Stimulated activated CD8-positive, alpha-beta memory T cell treated with anti-CD3 and anti-CD28 coated beads, Interleukin-12 subunit alpha, Interleukin-12 subunit beta, amount 100 ng/mL, for 24 hours (primary cell): ENCODE measurements around the gene POU3F3.

ENCODE experiments used
- DNase-seq: peaks from one replicate; pipeline ENCODE4 v3.0.0-alpha.2; 2020; ENCODE audit errors: extremely low read depth

Gene POU3F3

DNA sequence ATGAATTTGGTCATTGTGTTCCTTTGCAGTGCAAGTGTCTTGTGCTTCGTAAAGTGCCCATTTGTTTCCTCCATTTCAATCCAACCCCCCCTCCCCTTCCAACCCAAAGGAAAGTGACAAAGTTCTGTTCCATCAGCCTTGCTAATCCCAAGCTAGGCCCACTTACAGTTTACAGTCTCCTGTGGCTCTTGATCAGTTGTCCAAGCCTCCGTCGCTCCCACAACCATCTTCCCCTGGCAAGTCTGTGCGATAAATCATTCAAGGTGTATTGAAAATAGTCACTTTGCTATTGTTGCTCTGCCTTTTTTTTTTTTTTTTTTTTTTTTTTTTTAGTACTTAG is 6.5 kb downstream of the POU3F3 start:
- DNase-seq = no peak

DNA sequence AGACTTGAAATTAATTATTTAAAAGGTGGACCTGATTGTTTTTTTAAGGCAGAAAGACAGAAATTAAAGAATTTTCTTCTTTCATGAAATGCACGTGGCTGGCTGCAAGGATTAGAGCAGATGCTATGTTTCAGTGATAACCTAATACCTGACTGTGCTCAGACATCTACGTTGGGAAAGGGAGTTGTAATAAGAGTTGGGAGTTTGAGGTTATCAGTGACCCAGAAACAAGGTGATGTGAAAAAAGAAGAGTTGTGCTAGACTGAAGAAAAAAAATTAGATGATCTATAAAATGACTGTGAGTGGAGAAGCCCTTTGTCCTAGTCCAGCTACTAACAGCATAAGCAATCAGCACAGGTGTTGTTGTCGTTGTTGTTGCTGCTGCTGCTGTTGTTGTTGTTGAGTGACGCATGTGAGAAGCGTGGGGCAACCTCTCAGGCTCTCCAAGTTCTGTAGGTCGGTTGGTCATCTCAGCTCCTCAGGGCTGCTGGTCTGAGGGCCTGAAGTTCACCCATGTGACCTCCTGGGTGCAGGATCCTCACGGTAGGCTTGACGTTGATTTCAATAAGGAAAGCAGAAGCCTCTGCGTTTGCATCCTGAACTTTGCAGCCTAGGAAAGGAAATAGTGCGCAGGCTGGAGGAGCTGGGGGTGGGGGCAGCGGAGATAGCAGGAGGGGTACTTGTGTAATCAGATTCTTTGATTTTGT is 7.6 kb downstream of the POU3F3 start:
- no peak for DNase-seq

DNA sequence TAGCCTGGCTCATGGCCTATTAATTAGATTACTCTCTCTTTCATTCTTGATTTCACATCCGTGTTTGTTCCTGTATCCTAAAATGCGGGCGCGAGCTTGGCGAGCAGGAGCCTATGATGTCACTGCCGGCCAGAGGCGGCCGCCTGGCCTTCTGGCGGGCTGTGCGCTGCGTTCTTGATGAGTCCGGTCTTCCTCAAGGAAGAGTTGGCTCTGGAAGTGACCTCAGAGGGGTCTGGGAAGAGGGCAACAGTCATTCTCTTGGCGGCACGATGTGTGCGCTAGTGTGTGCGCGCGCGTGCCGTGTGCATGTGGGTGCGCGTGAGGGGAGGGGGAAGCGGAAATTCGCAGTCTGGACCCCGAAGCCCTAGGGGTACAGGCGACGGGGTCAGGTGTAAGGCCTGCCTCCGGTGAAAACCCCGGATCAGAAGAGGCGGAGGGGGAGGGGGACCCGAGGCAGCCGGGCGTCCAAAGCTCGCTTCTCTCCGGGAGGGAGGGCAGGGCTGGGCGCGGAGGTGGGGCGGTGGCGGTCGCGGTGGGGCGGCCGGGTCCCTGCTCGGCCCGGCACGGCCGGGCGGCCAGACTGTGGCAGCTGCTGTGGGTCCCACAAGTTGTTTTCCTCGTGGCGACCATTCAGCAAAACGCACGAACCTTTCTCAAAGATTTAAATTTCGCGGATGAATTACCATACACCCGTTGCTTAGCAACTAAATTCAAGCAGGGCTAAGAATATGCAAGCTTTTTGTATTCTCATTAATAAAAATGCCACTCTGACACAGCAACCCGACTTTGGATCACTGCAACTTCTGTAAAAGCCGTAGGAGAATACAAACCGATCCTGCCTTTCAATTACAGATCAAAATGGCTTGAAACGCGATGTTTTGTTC is 8.4 kb downstream of the POU3F3 start:
- DNase-seq = no peak

DNA sequence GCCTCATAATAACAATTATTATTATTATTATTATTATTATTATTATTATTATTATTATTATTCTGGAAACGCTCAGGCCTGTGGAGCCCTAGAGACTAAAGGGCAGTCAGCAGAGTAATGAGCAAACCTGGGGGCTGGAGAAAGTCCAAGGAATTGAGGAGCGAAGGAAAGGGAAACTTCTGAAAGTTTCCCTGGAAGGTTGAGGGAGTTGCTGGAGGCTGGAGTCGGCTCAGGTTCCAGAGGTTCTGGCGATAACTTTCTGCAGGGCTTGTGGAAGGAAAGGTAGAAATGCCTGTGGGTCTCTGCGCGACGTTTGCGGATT is 9.2 kb downstream of the POU3F3 start:
- no peak for DNase-seq

DNA sequence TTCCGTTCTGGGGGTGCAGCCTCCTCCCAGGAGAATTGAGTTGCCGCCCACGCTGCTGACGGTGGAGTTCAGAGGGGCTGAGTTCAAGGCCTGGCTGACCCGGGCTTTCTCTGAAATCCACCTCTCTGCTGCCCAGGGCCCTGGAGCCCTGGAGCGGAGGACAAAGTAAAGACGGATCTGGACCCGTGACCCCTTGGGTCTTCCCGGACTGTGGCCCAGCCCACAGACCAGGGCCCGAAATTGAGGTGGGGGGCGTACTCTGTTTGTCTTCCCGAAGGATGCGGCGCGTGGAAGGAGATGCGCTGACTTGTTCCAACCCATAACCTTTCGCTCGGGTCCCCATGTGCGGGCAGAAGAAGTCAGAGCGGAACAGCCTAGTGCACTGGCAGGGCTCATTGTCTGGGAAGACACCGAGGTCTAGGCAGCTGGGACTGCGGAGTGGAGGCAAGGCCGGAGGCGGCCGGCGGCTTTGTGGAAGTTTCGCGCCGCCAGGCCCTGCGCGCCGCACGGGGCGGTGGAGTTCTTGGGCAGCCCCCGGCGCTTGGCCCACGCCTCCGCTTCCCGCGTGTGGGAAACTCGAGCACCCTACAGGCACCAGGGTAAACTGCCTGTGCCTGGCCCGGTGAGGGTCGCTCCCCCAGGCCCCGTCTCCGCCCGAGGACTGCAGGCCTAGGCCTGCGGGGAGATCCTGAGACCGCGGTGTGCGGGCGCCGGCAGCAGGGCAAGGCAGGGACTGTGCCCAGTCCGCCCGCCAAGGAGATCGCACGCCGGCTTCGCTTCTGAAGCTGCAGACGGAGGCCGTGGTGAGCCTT is 9.8 kb downstream of the POU3F3 start:
- DNase-seq = no peak

DNA sequence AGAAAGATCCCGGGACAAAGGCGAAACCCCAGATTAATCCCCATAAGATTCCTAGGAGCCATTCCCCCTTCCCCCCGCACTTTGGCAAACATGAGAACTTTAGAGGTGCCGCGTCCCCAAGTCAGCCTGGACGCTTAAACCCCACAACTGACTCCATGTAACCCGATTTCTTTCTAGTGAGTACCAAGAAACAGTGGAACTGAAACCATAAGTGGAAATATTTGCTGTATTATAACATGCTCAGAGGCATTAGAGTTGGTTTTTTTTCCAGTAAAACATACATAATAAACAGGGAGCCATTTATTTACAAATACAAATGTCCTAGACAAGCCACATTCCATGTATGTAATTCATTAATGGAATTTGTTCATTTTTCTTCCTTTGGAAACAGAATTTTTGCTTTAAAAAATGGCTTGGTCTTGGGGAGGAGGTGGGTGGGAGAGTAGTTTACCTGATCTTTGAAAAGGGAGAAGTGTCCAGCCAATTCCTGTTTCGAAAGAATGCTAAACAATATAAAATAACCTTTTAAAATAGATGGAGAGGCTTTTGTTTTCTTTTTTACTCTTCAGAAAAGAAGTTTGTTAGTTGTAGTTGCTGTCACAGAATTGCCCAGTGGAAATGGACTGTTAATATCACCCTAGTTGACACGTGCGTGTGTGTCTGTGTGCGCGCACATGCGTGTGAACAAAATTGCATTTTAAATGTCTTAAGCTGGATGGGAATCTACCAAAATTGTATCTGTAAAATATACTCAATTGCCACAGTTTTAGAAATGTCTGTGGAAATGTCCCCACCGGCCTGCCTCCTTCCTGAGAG is 10.6 kb downstream of the POU3F3 start:
- no peak for DNase-seq

DNA sequence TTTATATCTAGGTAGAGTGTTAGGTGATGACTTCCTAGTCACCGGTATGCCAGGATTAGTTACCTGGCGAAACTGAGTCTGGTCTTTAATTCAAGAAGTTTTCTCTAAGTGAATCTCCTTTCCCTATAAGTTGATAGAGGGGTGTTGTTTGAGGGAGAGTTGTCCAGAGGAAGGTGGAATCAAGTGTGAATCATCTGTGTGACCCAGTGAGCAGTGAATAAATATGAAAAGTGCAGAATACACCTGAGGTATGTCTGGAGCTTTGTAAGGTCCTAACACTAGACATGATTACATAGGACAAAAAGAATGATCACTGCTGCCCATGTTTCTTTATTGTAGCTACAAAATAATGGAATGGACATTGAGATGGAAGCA is 11.2 kb downstream of the POU3F3 start:
- no peak for DNase-seq

DNA sequence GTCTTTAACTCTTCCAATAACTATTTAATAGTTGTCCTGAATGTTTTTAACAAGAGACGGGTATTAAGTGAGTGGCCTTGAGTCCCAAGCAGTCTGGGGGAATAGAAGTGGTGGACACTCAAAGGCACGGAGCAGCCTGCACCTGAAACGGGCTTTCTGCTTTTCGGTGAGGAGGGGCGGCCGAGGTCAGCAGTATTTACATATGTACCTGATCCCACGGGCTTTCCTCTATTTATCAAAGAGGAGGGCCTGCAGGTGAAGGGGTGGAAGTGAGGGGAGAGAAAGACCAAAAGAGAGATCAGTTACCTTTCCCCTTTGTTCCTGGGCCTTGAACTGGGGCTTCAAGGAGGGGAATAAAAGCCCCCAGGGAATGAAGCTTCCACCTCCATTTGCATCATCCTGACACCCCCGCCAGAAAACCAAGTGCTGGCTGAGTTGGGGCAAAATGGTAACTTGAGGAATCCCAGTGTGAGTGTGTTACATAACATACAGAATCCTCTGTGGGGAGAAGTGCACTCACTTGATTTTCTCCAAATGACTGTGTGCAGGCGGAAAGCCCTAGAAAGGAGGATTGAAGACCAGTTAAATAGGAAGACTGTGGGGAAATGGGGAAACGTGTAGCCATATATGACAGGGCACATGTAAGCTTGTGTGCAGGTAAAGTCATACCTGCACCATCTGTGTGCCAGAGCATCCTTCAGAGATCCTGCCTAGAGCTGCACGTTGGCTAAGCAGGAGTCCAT is 12.4 kb downstream of the POU3F3 start:
- DNase-seq = no peak

DNA sequence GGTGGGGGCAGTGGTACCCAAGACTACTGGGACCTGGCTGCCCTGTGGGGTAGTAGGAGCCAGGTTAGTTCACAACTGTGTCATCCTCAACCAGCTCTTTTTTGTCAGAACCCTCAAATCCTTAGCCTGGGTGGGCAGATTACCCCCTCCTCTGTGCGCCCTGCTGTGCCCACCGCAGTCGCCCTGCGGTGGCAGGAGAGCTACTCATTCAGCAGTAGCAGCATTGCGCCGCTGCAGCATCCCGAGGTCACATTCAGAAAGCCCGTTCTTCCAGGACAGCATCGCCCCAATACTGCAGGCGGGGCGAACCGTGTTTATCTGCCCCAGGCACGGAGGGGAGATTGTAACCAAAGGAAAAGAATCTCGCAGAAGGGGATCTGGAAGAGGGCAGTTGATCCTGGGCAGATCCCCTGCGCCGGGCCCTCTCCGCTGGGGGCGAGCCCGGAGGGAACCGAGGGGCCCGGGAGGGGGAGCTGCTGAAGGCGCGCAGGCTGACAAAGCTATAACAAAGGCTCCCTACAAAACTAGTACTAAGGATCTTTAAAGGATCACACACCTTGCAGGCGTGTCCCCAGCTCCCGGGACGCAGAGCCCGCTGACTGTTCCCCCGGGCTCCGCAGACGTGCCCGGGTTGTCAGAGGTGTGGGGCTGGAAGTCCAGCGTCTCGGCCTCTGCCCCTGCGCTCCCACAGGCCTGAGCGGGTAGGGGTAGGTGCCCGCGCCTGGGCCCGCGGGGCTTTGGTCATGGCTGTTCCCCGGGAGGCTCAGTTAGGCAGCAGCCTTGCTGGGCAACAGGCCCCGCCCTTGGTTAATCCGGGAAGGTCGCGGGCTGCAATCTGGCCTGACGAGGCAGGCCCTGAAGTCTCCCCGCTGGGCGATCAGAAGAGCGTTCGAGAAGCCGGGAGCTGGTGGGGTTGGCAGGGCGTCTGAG is 13.2 kb downstream of the POU3F3 start:
- DNase-seq = no peak

DNA sequence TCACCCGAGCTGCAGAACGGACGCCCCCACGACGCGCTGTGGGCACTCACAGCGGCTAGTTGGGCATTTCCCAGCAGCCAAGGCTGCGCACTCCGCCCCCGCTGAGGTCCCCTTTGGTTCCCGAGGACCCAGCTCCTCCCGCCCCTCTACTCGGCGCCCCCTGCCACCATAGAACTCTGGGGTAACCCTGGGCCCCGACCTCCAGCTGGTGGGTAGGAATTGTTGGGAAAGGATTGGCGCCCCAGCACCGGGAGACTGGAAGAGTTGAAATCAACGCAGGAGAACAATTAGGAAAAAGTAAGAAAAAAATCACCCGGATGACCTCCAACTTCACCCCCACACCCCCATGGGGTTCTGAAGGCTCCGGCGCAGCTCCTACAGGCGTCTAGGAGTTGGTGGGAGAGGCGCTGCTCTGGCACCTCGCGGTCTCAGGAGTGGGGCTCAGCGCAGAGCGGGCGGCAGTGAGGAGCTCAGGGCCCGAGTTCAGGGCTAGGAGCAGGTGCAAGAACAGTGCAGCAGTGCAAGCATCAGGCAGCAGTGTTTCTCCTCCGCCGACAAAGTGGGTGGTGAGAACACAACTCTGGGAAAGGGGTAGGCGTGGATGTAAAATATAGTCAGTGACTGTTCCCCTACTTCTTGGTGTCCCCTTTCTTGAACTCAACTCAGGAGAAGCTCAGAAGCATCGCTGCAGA is 14.0 kb downstream of the POU3F3 start:
- DNase-seq = no peak

DNA sequence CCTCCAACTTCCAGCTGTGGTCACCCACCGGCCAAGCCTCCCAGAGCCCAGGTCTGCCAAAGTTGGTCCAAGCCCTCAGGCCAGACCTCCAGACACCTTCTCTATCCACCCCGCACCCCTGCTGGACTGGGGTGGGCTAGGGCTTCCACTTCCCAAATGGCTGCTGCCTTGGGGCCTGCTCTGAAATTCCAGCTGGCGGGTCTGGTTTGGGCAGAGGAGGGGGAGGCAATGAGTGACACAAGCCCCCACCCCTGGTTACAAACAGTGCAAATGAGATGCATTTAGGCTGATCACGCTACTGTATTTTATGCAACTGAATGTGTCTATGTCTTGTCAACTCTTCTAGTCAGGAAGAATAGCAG is 14.6 kb downstream of the POU3F3 start:
- no peak for DNase-seq

DNA sequence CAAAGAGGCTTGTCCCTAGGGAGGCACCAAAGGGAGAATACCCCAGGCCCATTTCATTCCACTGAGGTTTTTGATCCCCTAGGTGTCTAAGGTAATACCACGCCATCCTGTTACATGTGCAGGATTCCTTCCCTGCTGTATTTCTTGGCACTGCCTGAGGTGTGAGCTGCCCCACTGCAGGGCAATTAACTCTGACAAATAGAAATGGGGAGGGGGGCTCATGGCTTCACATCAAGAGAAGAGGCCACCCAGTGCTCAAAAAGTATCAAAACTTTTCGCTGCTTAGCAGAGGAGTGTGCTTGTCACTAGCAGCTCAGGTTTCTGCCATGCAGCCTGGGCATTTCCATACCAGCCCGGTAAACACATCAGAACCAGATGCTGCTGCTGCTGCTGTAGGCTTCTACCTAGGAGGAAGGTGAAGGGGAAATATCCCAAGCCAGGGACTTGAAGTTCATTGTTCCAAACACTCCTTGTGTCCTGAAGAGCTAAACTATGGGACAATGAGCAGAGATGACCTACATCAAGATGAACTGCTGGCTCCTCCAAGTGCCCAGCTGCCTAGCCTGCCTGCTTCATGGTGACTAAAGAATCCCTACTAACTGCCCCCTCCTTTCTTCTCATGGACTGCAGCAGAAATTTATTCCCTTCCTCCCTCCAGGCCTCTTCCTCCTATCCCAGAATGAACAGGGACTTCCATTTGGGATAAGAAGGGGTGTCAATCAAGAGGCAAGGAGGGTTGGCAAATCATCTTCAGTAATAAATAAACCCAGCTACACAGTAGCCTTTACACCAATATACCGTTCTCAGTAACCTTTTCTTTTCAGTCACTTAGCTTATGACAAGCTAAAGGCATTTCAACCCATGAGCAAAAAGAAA is 16.4 kb downstream of the POU3F3 start:
- DNase-seq = no peak

DNA sequence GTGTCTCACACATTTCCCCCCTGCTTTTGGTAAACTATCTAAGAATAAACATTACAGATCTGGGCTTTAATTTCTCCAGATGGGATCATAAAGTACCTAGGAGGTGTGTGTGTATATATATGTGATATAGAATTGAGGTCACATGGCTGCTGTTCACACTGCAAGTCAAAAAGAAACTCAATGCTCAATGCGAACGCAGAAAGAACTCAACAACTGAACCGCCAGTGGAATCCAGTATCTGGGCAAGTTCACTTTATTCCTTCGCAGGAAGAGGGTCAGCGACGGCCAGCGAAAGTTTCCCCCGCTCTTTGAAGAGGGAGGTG is 17.7 kb downstream of the POU3F3 start:
- DNase-seq = no peak

DNA sequence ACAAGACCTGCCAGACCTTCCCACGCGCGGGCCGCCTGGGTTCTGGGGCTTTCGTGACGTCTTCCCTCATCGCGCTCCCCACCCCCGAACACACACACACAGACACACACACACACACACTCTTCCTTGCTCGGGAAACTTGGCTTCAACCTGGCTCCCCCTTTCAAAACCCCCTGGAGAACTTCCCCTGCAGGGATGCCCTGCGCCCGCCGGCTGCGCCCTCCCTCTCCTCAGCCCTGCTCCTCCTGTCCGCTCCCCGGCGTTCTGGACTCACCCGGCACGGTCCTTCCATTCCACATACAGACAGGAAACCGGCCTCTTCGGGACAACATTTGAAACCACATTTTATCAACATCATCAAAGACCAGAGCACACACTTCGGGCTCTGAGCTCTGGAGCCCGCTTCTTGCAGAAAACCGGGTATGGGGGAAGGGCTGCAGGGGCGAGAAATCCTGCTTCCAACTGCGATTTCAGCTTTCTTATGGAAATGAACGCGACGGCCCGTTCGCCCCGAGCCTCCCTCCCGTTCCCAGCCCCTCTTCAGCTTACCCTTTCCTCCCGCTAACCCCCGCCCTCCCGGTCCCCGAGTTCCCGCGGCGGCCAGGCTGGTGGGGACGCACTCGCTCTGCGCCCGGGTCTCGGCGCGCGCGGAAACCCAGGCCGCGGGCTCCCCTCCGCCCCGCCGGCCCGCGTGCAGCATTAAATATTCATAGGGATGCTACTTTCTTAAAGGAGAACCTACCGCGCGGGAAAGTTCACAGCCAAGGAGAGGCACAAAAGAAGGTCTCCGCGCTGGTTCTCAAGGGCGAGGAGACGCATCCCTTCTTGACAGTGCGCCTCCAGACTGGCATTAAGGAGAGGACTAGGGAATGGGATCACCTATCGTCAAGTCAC is 18.3 kb downstream of the POU3F3 start:
- no peak for DNase-seq

DNA sequence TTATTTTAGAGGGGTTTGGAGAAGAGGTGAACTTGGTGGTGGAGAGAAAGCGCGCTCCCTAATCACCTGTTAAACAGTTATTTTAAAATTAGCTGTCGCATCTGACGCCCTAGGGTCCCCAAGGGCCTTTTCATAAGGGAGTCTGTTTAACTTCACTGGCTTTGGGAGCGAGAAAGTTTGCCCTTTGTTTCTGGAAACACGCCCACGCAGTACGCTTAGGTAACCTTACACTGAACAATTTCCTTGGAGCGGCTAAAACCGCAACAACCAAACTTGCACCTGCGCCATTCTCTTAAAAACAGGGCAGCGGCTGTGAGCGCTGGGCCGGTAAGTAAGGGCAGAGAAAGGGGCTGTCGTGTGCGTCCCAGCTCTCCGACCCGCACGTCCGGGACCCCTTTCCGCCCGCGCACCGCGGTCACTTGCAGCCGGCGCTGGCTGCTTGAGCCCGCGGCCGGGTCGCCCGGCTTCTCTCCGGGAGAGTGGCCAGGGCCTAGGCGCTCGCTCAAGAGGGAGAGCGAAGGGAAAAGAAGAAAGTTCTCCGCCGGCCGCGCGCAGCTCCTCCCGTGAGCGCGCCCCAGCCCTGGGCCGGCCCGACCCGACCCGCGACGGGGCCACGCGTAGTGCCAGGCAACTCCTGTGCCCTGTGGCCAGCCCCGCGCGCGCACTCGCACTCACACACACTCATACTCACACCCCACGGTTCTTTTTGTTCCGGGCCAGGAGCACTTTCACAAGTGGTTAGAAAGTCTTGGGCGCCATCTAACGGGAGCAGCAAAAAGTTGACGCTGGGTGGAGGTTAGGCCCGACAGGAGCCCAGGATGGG is 19.2 kb downstream of the POU3F3 start:
- no peak for DNase-seq

DNA sequence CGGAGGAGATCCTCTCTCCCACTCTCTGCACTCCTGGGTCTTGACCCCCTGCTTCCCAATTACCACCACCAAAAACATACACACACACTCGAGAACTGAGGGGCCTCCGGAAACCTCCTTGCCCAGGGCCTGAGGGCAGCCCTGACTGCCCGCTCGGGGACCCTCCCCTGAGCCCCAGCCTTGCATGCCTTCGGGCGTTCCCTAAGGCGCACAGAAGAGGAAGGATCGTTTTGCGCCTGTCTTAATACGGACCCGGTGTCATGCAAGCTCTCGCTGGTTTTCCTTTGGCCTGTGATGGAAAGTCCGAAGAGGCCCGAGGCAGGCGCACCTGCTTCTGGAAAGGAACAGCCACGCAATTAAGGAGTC is 19.8 kb downstream of the POU3F3 start:
- no peak for DNase-seq

DNA sequence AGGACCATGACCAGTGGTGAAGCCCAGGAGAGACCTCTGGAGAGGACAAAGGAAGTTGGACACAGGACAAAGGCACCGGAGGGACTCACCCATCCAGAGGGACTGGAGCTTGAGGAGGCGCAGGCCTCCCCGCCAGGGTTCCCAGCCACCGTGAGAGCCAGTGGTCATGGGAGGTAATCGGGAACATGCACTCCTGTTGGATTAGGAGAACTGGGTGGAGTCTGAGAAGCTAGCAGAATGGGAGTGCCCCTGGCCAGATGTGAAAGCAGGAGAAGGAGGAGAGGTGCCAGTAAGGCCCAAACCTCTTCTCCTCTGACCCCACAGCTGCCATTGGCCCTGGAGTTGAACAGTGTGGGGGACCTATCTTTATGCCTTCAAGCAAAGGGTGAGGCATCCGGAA is 20.3 kb downstream of the POU3F3 start:
- DNase-seq = no peak
